IPS-20b (cell line): ENCODE data around the gene BTBD9.

ENCODE experiments used
- H3K27ac ChIP-seq: one replicate; pipeline ENCODE4 v1.5.1; 2013; ENCODE audit warnings: low read length
- H3K27me3 ChIP-seq: 2 replicates; pipeline ENCODE4 v1.6.1; 2013; ENCODE audit warnings: mild to moderate bottlenecking, low read length, inconsistent platforms; ENCODE audit not compliant: insufficient read depth
- H3K36me3 ChIP-seq: 2 replicates; pipeline ENCODE4 v1.6.1; 2013; ENCODE audit warnings: low read depth, mild to moderate bottlenecking, inconsistent platforms, low read length, moderate library complexity; ENCODE audit not compliant: insufficient read depth
- H3K4me1 ChIP-seq: 2 replicates; pipeline ENCODE4 v1.6.1; 2013; ENCODE audit warnings: mild to moderate bottlenecking, control low read depth, inconsistent platforms, low read length, moderate library complexity; ENCODE audit not compliant: insufficient read depth
- H3K4me3 ChIP-seq: 2 replicates; pipeline ENCODE4 v1.5.1; 2013; ENCODE audit warnings: mild to moderate bottlenecking, low read length, inconsistent platforms
- H3K9ac ChIP-seq: 2 replicates; pipeline ENCODE4 v1.6.1; 2013; ENCODE audit warnings: low read depth, mild to moderate bottlenecking, inconsistent platforms, low read length, moderate library complexity
- H3K9me3 ChIP-seq: 2 replicates; pipeline ENCODE4 v1.6.1; 2013; ENCODE audit warnings: mild to moderate bottlenecking, low read depth, low read length, inconsistent platforms; ENCODE audit not compliant: insufficient read depth

BTBD9 gene

DNA sequence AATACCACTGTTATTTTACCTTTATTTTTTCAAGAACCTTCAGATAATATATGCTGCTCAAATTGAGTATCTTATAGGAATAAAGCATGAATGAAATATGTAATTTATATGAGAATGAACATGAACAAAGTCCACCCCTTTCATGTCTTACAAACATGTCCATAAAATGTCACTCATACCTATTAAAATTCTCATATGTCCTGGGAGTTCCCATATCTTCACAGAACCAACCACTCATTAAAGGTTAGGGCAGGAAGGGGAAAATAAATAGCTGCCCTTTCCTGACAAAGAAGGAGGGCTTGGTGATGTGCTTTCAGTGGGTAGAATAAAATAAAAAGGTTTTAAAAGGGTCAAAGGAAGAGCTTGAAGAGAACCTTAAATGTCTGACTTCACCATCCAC is 125.3 kb downstream of the BTBD9 start:
- no peak overlapping the region for H3K9ac ChIP-seq
- no peak overlapping the region for H3K27ac ChIP-seq
- no peaks in the 10 kb centered on the region for H3K36me3 ChIP-seq
- H3K4me1 ChIP-seq, result peaks cover 9% of the 10 kb centered on the region
- H3K9me3 ChIP-seq, result no peaks in the 10 kb centered on the region
- H3K27me3 ChIP-seq, result no peaks in the 10 kb centered on the region
- no peak overlapping the region for H3K4me3 ChIP-seq

DNA sequence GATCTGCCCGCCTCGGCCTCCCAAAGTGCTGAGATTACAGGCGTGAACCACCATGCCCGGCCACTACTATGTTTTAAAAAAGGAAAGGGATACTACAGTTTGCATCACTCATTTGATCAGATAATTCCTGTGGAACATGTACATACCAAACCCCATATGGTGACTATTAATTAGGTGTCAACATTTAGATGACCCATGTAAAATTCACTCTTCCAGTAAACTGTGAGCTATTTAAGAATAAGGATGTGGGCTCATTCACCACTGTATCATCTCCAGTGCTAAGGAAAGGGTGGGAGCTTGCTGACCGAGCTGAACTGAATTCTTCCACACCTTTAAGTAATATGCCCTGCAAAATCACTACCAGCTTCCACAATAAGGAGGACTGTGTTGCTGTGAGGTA is 127.5 kb downstream of the BTBD9 start:
- H3K27me3 ChIP-seq, result no peaks in the 10 kb centered on the region

DNA sequence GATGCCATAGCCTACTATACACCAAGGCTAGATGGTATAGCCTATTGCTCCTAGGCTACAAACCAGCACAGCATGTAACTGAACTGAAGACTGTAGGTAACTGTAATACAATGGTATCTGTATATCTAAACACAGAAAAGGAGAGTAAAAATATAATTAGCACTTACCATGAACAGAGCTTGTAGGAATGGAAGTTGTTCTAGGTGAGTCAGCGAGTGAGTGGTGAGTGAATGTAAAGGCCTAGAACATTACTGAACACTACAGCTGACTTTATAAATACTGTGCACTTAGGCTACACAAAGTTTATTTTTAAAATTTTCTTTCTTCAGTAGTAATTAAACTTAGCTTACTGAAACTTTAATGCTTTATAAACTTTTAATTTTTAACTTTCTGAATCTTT is 129.5 kb downstream of the BTBD9 start:
- no peaks in the 10 kb centered on the region for H3K27me3 ChIP-seq
- 0 out of 2 replicates have a peak overlapping the region, but pooled peaks have one; percentile 21 for H3K4me3 ChIP-seq
- no peak overlapping the region for H3K9ac ChIP-seq
- H3K36me3 ChIP-seq, result no peaks in the 10 kb centered on the region
- H3K9me3 ChIP-seq, result no peaks in the 10 kb centered on the region
- no peak overlapping the region for H3K27ac ChIP-seq
- peaks cover 18% of the 10 kb centered on the region for H3K4me1 ChIP-seq

More for the DNA sequence above, 127.5 kb downstream of the BTBD9 start:
- H3K4me1 ChIP-seq, result peaks cover 18% of the 10 kb centered on the region
- no peak overlapping the region for H3K9ac ChIP-seq
- H3K9me3 ChIP-seq, result no peaks in the 10 kb centered on the region
- no peaks in the 10 kb centered on the region for H3K36me3 ChIP-seq
- no peak overlapping the region for H3K4me3 ChIP-seq
- no peak overlapping the region for H3K27ac ChIP-seq

DNA sequence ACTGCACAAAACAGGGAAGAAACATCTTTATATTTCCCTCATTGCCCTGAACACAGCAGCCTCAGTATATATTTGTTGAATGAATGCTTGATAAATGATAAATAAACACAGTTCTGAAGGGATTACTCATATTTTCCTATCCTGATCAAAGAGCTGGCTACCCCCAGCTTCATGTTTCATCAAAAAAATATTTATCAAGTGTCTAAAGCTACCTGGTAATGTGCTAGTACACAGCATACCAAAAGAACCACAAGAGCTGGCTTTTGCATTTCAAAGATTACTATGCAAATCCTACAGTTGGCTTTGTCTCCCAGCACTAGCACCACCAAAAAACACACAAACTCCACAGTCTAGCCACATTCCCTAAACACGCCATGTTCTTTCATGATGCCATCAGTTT is 130.0 kb downstream of the BTBD9 start:
- no peaks in the 10 kb centered on the region for H3K36me3 ChIP-seq
- H3K9me3 ChIP-seq, result no peaks in the 10 kb centered on the region
- H3K9ac ChIP-seq, result no peak overlapping the region
- peaks cover 18% of the 10 kb centered on the region for H3K4me1 ChIP-seq
- no peak overlapping the region for H3K27ac ChIP-seq
- no peaks in the 10 kb centered on the region for H3K27me3 ChIP-seq
- H3K4me3 ChIP-seq, result 0 out of 2 replicates have a peak overlapping the region, but pooled peaks have one; percentile 21

DNA sequence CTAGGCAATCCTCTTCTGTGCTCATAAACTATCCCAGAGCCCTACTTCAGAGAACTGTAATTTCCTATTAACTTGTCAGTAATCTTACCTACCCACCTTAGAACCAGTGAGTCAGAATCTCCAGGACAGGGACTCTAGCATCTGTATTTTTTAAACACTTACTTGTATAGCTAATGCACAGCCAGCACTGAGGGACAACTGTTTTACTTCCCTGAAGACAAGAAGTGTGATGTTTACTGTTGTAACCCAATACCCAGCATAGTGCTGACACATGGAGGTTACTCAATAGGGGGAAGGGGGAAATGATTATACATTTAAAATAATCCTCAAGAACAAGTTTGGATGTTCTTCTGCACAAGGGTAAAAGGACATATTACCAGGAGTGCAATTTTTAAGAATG is 130.8 kb downstream of the BTBD9 start:
- Histone ChIP-seq H3K36me3 (no peaks in the 10 kb centered on the region), H3K4me1 (peaks cover 18% of the 10 kb centered on the region), H3K27me3 (no peaks in the 10 kb centered on the region), H3K4me3 (no peak overlapping the region), H3K9ac (no peak overlapping the region), H3K9me3 (no peaks in the 10 kb centered on the region), H3K27ac (no peak overlapping the region)

- Histone ChIP-seq H3K9ac (no peak overlapping the region), H3K36me3 (no peaks in the 10 kb centered on the region), H3K4me1 (peaks cover 21% of the 10 kb centered on the region), H3K9me3 (no peaks in the 10 kb centered on the region), H3K27me3 (no peaks in the 10 kb centered on the region), H3K27ac (no peak overlapping the region), H3K4me3 (no peak overlapping the region)
These were observed 131.4 kb downstream of the BTBD9 start for GRCh38 chr6:38508286-38508685.

- Histone ChIP-seq H3K9me3 (no peaks in the 10 kb centered on the region), H3K4me3 (no peak overlapping the region), H3K4me1 (peaks cover 23% of the 10 kb centered on the region), H3K27me3 (no peaks in the 10 kb centered on the region), H3K9ac (no peak overlapping the region), H3K36me3 (no peaks in the 10 kb centered on the region), H3K27ac (no peak overlapping the region)
These were observed 132.6 kb downstream of the BTBD9 start for GRCh38 chr6:38507173-38507572.

- H3K4me3 ChIP-seq, result no peak overlapping the region
- no peak overlapping the region for H3K27ac ChIP-seq
- no peaks in the 10 kb centered on the region for H3K27me3 ChIP-seq
- no peak overlapping the region for H3K9ac ChIP-seq
- no peaks in the 10 kb centered on the region for H3K9me3 ChIP-seq
- no peaks in the 10 kb centered on the region for H3K36me3 ChIP-seq
- H3K4me1 ChIP-seq, result peaks cover 23% of the 10 kb centered on the region
These were observed 133.9 kb downstream of the BTBD9 start for GRCh38 chr6:38505826-38506225.

GRCh38 chr6:38504996-38505395 is 134.7 kb downstream of the BTBD9 start:
- H3K4me1 ChIP-seq, result peaks cover 20% of the 10 kb centered on the region

DNA sequence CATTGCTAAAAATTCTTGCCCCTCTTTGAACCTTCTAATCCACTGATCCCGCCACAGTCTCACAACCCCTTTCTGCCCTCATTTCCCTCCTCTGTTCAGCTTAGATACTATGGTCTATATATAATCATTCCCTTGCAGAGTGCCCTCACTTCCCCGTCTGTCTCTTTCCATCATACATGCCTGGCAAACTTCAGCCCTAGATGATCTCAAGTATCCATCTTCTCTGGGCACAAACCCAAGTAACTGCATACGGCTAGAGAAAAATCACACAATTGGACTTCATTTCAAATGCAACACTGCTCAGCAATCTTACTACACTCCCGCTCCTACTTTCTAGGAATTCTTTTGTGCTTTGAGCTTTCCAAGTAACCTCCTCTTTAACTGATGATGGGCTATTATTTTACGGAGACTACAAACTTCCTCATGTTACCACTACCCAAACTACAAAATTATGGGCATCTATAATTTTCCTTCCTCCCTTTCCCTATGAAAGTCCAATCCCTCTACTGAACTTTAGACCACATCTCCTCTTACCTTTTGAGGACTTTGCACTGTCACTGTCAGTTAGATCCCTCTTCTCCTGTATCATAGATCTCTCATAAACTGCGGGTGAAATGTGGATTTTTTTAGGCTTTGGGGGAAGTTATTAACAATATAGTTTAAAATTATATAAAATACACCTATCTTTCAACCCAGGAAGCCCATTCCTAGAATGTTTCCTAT is 135.6 kb downstream of the BTBD9 start:
- Histone ChIP-seq H3K9me3 (no peaks in the 10 kb centered on the region), H3K4me3 (no peak overlapping the region), H3K27ac (no peak overlapping the region), H3K36me3 (no peaks in the 10 kb centered on the region), H3K27me3 (no peaks in the 10 kb centered on the region), H3K9ac (no peak overlapping the region), H3K4me1 (peaks cover 11% of the 10 kb centered on the region)

More at GRCh38 chr6:38504996-38505395, 134.7 kb downstream of the BTBD9 start:
- H3K27me3 ChIP-seq, result no peaks in the 10 kb centered on the region
- no peak overlapping the region for H3K27ac ChIP-seq
- no peaks in the 10 kb centered on the region for H3K36me3 ChIP-seq
- no peaks in the 10 kb centered on the region for H3K9me3 ChIP-seq
- H3K9ac ChIP-seq, result no peak overlapping the region
- no peak overlapping the region for H3K4me3 ChIP-seq

DNA sequence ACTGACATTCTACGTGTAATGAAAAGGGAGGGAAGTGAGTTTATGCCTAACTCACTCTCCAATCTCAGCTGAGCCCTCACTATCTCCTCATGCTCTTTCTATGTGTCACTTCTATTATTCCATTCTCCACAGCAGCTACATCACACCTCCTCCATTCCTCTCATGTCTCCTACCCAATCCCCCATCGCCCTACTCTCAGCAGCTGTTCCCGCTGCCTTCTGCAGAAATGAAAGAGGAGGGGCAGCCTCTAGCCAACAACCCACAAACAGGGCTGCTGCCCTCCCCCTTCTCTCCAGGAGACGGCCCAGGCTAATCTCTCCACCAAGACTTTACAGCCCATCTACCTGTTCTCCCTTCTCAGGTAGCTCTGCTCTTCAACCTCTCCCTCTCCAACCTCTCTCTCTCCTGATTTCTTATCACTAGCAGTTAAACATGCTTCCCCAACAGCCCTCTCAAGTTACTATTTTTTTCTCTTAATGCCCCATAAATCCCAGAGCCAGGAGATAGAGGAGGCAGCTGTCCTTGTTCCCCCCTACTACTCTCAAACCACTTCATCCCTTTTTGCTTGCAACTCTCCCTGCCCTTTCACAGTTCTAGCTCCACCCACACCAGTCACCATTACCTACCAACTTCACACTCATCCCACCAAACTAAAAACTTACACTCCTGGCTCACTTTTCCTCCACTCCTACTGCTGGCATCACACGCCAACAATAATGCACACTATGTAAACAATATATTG is 136.5 kb downstream of the BTBD9 start:
- Histone ChIP-seq H3K9ac (no peak overlapping the region), H3K9me3 (no peaks in the 10 kb centered on the region), H3K27ac (no peak overlapping the region), H3K27me3 (no peaks in the 10 kb centered on the region), H3K4me3 (no peak overlapping the region), H3K36me3 (no peaks in the 10 kb centered on the region), H3K4me1 (peaks cover 5% of the 10 kb centered on the region; the same call in 1 of the 2 replicates)

GRCh38 chr6:38502423-38502822 is 137.3 kb downstream of the BTBD9 start:
- Histone ChIP-seq H3K36me3 (no peaks in the 10 kb centered on the region), H3K4me3 (no peak overlapping the region), H3K4me1 (peaks cover 5% of the 10 kb centered on the region; the same call in 1 of the 2 replicates), H3K9me3 (no peaks in the 10 kb centered on the region), H3K27ac (no peak overlapping the region), H3K27me3 (no peaks in the 10 kb centered on the region), H3K9ac (no peak overlapping the region)
